GM19035 (cell line): ENCODE data around the gene MTSS2.
"Not testable (repeated sequence)": the region's sequence is repeated elsewhere in the genome, so short reads cannot be mapped to it uniquely, and the experiment has no call there.

Experiments
- ATAC-seq: cut with Tn5 transposase; IDR thresholded peaks from one replicate; pipeline ENCODE4 v1.9.1; 2021; ENCODE audit not compliant: unreplicated experiment

The MTSS2 gene

GRCh38 chr16:70656712-70657263 is 29.1 kb downstream of the MTSS2 start:
- ATAC-seq, result no peak

GRCh38 chr16:70656065-70656711 is 29.7 kb downstream of the MTSS2 start:
- ATAC-seq, result no peak

- ATAC-seq, result no peak
Observed at GRCh38 chr16:70653809-70654771, 31.8 kb downstream of the MTSS2 start.

- ATAC-seq, result no peak
Observed at GRCh38 chr16:70653406-70653805, 32.4 kb downstream of the MTSS2 start.

- no peak for ATAC-seq
Observed at GRCh38 chr16:70652322-70652721, 33.5 kb downstream of the MTSS2 start.

GRCh38 chr16:70651524-70651923 is 34.3 kb downstream of the MTSS2 start:
- no peak for ATAC-seq

- ATAC-seq, result no peak
Observed at GRCh38 chr16:70650216-70650615, 35.6 kb downstream of the MTSS2 start.

- no peak for ATAC-seq
Observed at GRCh38 chr16:70649300-70649699, 36.6 kb downstream of the MTSS2 start.

GRCh38 chr16:70648606-70649005 is 37.2 kb downstream of the MTSS2 start:
- no peak for ATAC-seq

- ATAC-seq, result no peak
Observed at GRCh38 chr16:70647441-70648359, 38.2 kb downstream of the MTSS2 start.

- no peak for ATAC-seq
Observed at GRCh38 chr16:70646260-70647241, 39.3 kb downstream of the MTSS2 start, which contains the start of gene IL34. TSS of gene IL34 (plus strand) at chr16:70646559. CDS start at chr16:70646948, 389 bp downstream.

- no peak for ATAC-seq
Observed at GRCh38 chr16:70644763-70645597, 40.9 kb downstream of the MTSS2 start.

GRCh38 chr16:70643264-70643663 is 42.6 kb downstream of the MTSS2 start:
- ATAC-seq, result not testable (repeated sequence)

GRCh38 chr16:70642633-70643032 is 43.2 kb downstream of the MTSS2 start:
- ATAC-seq, result no peak

GRCh38 chr16:70638814-70639792 is 46.8 kb downstream of the MTSS2 start:
- ATAC-seq, result no peak
